Smooth muscle cell of the pulmonary artery (primary cell): ENCODE data around the gene PSIP1. TPM values are rescaled to one million over a fixed set of nuclear protein-coding genes. Genes with fewer than 3 reads are reported as not detected.

ENCODE experiments used
- total RNA-seq: library from RNA; depleted of rRNA; stranded (reverse); fragments of >200 nt; gene quantifications from 2 replicates; pipeline ENCODE4 v1.2.3, GENCODE V29; 2014

Gene PSIP1
- total RNA-seq, result 24.8 and 27.1 TPM in 2 replicates

DNA sequence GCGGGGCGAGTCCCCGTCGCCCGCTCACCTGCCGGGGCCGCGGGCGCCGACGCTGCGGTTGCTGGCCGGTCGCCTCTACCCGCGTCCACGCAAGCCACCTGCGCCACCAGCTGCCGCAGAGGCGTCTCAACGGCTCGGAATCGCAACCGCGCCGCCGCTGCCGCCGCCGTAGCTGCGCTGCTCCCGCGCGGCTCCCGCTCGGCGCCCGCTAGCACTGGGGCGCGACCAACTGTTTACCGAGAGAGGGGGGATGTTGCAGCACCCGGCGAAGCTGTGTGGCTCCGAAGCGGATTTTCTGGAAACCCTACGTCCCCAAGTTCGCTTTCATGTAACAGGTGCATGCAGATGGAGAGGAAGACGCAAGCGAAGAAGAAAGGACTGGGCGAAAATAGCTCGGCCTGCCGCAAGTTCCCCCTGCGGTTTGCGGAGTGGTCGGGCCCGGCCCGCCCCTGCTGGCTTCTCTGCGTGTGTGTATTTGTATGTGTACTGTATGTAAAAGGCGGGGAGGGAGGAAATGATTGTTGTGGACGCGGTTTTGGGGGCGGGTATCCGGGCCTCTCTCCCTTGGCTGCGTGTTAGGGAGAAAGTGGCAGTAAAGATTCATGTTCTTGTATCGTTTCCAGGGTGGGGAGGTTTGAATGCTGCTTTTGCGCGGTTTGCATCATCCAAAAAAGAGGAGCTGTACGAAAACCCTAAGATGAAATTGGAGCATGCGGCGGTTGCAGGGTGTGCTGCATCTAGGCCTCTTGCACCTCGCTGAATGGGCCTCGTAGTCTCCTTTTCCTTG, at the start of gene PSIP1:
PSIP1 (minus strand) TSS at position 182 of the 787 bp plus-strand sequence. CDS start 782 bp downstream, outside the sequence.

DNA sequence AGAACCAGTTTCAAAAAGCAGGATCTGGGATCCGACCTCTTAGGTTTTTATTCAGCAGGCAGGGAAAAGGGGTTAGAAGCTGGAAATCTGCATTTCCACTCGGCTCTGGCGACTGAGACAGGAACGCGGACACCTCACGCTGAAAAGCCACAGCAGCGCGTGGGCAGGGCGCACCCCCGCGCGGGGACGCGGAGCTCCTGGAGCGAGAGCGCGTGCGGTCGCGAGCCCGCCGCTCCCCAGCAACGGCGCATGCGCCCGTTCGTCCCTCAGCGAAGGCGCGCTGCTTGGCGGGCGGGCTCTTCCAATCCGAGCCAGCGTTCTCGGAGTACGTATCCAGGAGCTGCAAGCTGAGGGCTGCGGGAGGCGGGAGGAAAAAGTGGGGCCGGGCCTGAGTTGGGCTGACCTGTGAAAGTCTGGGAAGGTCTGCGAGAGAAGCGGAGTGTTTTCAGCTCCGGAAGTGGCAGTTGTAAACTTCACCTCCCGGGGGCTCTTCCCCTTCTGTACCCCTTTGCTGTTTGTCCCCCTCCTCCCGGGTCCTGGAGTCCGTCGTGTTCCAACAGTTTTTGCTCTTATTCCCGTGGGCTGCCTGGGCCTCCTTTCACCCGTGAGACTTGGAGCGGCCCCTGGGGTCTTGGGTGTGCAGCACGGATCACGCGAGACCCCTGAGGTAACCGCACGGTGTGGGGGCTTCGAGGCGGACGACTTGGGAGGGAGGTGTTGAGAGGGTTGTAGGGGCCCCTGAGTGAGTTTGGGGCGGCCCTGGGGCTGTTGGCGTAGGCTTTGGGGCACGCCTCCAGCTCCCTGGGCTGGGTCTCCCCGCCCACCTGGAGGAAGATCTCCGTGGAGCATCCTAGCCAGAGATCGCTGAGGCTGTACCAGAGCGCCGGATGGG, 42.1 kb upstream of the PSIP1 start, which contains the start of gene CCDC171:
CCDC171 (plus strand) TSS at position 408 of the 892 bp plus-strand sequence. CDS start 11,046 bp downstream, outside the sequence.

DNA sequence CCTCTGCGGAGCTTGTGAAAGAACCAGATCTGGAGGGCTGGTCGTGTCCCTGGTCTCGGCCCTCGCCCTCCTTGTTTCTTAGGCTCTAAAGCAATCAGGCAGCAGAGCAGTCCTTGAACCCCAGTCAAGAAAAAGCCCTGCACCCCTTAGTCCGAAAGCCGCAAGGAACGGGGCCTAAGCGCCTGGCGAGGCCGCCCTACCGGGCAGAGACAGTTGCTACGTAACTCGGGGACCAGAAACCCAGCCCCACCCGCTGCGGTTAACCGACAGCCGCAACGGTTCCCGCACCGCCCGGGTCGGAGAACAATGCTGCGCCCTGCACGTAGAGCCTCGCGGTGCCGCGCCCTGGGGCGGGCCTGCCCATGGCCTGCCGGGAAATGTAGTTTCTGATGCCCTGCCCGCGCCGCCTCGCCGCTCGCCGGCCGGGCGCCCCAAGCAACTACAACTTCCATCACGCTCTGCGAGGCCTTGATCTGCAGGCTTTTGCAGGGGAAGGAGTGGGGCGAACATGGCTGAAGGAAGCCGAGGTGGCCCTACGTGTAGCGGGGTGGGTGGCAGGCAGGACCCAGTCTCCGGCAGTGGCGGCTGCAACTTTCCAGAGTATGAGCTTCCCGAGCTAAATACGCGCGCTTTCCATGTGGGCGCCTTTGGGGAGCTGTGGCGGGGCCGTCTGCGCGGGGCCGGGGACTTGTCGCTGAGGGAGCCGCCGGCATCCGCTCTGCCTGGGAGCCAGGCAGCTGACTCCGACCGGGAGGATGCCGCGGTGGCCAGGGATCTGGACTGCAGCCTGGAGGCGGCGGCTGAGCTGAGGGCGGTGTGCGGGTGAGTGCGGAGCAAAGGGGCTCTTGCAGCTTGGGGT, 88.2 kb downstream of the PSIP1 start, which contains the start of gene SNAPC3:
SNAPC3 (plus strand) TSS at position 505 of the 859 bp plus-strand sequence; CDS start at position 509, 4 bp downstream.

Other genes with a start within 250 kb of the PSIP1 start
- 14.7 and 19.8 TPM in 2 replicates for gene TTC39B, start 203.8 kb downstream of the PSIP1 start, total RNA-seq
- gene SNAPC3, start 88.1 kb downstream of the PSIP1 start, total RNA-seq, result 67.3 and 67.6 TPM in 2 replicates
- gene CCDC171, start 42.1 kb upstream of the PSIP1 start, total RNA-seq, result 2.2 and 2.4 TPM in 2 replicates